ENCODE measurements around the gene RNF212B. TPM values are rescaled to one million over a fixed set of nuclear protein-coding genes. Genes with fewer than 3 reads are reported as not detected.

RNF212B gene
- total and polyA plus RNA-seq, 2 of the 13 experiments (the other 11 are each of a cell fraction or from before 2014, with no cell fraction given) = 0.05 TPM; not detected in 1

- TF ChIP-seq ZBTB2 (CRISPR knock-in tag; IDR thresholded peaks at IDR 0.05; ENCODE audit: low read depth) = no peak
- peak; percentile 61; the same call in 1 of the 2 replicates for TF ChIP-seq WIZ (CRISPR knock-in tag; IDR thresholded peaks at IDR 0.05)
- TF ChIP-seq ZNF615 (CRISPR knock-in tag; IDR thresholded peaks at IDR 0.05; ENCODE audit: borderline replicate concordance) = no peak
- peak; percentile 83; the same call in 1 of the 2 replicates for TF ChIP-seq ZNF101 (CRISPR knock-in tag; IDR thresholded peaks at IDR 0.05; ENCODE audit: borderline replicate concordance, low read depth)
- no peak; the same call in 1 of the 2 replicates for TF ChIP-seq ETS1 (CRISPR knock-in tag; IDR thresholded peaks at IDR 0.05)
- peak; percentile 77 for TF ChIP-seq ZNF775 (CRISPR knock-in tag; IDR thresholded peaks at IDR 0.05; ENCODE audit: borderline replicate concordance)
- TF ChIP-seq SATB2 (CRISPR knock-in tag; IDR thresholded peaks at IDR 0.05) = peak; percentile 62; the same call in 1 of the 2 replicates
- no peak; the same call in 1 of the 2 replicates for TF ChIP-seq AFF4 (CRISPR knock-in tag; IDR thresholded peaks at IDR 0.05)
- peak; percentile 76; the same call in 1 of the 2 replicates for TF ChIP-seq PITX1 (CRISPR knock-in tag; IDR thresholded peaks at IDR 0.05)
- TF ChIP-seq ZNF549 (CRISPR knock-in tag; IDR thresholded peaks at IDR 0.05) = no peak
- TF ChIP-seq SOX5 (CRISPR knock-in tag; IDR thresholded peaks at IDR 0.05; ENCODE audit: borderline replicate concordance) = peak; percentile 67; the same call in 1 of the 2 replicates
- TF ChIP-seq MAZ (IDR thresholded peaks at IDR 0.05; ENCODE audit: borderline replicate concordance, low read depth, low read length) = peak; percentile 100
- TF ChIP-seq MAZ (CRISPR knock-in tag; IDR thresholded peaks at IDR 0.05; ENCODE audit: low read depth) = peak; percentile 100
- TF ChIP-seq ZNF460 (CRISPR knock-in tag; IDR thresholded peaks at IDR 0.05; ENCODE audit: borderline replicate concordance) = no peak
- peak; percentile 58; the same call in 1 of the 2 replicates for TF ChIP-seq ZNF616 (CRISPR knock-in tag; IDR thresholded peaks at IDR 0.05; ENCODE audit: low read depth)
- TF ChIP-seq TP53 (CRISPR knock-in tag; conservative IDR thresholded peaks at IDR 0.05) = peak; percentile 48; the same call in 1 of the 2 replicates
- peak; percentile 48; the same call in 1 of the 2 replicates for TF ChIP-seq ARID3A (IDR thresholded peaks at IDR 0.05; ENCODE audit: low read depth, low read length)
- no peak for TF ChIP-seq ZFP62 (CRISPR knock-in tag; IDR thresholded peaks at IDR 0.05)
- no peak for TF ChIP-seq TERF1 (CRISPR knock-in tag; IDR thresholded peaks at IDR 0.05)
- no peak for TF ChIP-seq U2AF1 (optimal IDR thresholded peaks at IDR 0.05; ENCODE audit: low read depth, low read length)
Measured at GRCh38 chr14:23306412-23307145, 68.8 kb downstream of the RNF212B start, which contains the start of gene BCL2L2 (continued).

Measured in HepG2 (cell line).